Endodermal cell (in vitro differentiated cells): ENCODE measurements around the gene BBS9. TPM values are rescaled to one million over a fixed set of nuclear protein-coding genes. Genes with fewer than 3 reads are reported as not detected.

ENCODE experiments used
- DNase-seq: peaks from one replicate; pipeline ENCODE4 v3.0.0-alpha.2; 2017
- H3K27ac ChIP-seq: 2 replicates; pipeline ENCODE4 v1.5.1; 2013; ENCODE audit warnings: mild to moderate bottlenecking, low read depth, low read length, moderate library complexity
- H3K27me3 ChIP-seq: 2 replicates; pipeline ENCODE4 v1.6.1; 2013; ENCODE audit warnings: mild to moderate bottlenecking, low read length, moderate library complexity; ENCODE audit not compliant: insufficient read depth, control insufficient read depth, poor library complexity, severe bottlenecking
- H3K36me3 ChIP-seq: 2 replicates; pipeline ENCODE4 v1.7.0; 2013; ENCODE audit warnings: mild to moderate bottlenecking, low read length, moderate library complexity; ENCODE audit not compliant: control insufficient read depth, insufficient read depth
- H3K4me1 ChIP-seq: one replicate; pipeline ENCODE4 v1.7.0; 2013; ENCODE audit warnings: low read length; ENCODE audit not compliant: control insufficient read depth, insufficient read depth
- H3K4me3 ChIP-seq: 2 replicates; pipeline ENCODE4 v1.5.1; 2013; ENCODE audit warnings: mild to moderate bottlenecking, low read length, moderate library complexity
- H3K9ac ChIP-seq: 2 replicates; pipeline ENCODE4 v1.6.1; 2013; ENCODE audit warnings: mild to moderate bottlenecking, low read length, moderate library complexity; ENCODE audit not compliant: poor library complexity, severe bottlenecking; ENCODE audit errors: extremely low read depth
- H3K9me3 ChIP-seq: 2 replicates; pipeline ENCODE4 v1.6.1; 2013; ENCODE audit warnings: mild to moderate bottlenecking, low read length, moderate library complexity; ENCODE audit not compliant: control insufficient read depth
- H3K27ac Mint-ChIP-seq: 2 replicates; pipeline ENCODE4 v1.8.0; 2020; ENCODE audit warnings: mixed read lengths
- H3K27me3 Mint-ChIP-seq: 2 replicates; pipeline ENCODE4 v1.8.0; 2021; ENCODE audit warnings: mild to moderate bottlenecking, mixed read lengths; ENCODE audit not compliant: insufficient read depth
- H3K36me3 Mint-ChIP-seq: 2 replicates; pipeline ENCODE4 v1.8.0; 2020; ENCODE audit warnings: low read depth, mixed read lengths
- H3K4me1 Mint-ChIP-seq: 2 replicates; pipeline ENCODE4 v1.8.0; 2020; ENCODE audit warnings: mixed read lengths
- H3K4me3 Mint-ChIP-seq: 2 replicates; pipeline ENCODE4 v1.8.0; 2020; ENCODE audit warnings: mild to moderate bottlenecking, moderate library complexity, mixed read lengths
- H3K9me3 Mint-ChIP-seq: 2 replicates; pipeline ENCODE4 v1.8.0; 2020; ENCODE audit warnings: mild to moderate bottlenecking, mixed read lengths
- CTCF ChIP-seq: fragments of 200-600 bp; sonication (generic); conservative IDR thresholded peaks from 2 replicates; pipeline ENCODE4 v1.5.0; 2021; ENCODE audit warnings: antibody characterized with exemption, mild to moderate bottlenecking
- WGBS, 2 experiments: methylation state at CpG; one replicate each; pipeline versions ENCODE4 v1.1.5 to v1.1.7; 2013; ENCODE audit warnings: missing lambda C conversion rate in 2 of 2, mixed read lengths in 1 of 2; ENCODE audit not compliant: insufficient coverage in 1 of 2, insufficient read length in 1 of 2; 5-methylcytosine and 5-hydroxymethylcytosine counted together
- total RNA-seq, 2 donors: library from RNA; stranded (reverse); fragmentation: NEBNext Ultra II Directional in 1 of 2; extraction: Animal tissue kit (Norgen Biotek cat#: 25700) in 1 of 2; gene quantifications; 2 replicates in 1 of 2; 3 replicates in 1 of 2; pipeline ENCODE4 v1.2.1, GENCODE V29; 2021

The BBS9 gene
- total RNA-seq, 2 donors from 2014 or later = 20.7 to 21.6 TPM

- no peak overlapping the region for H3K4me3 ChIP-seq
- H3K4me3 Mint-ChIP-seq = no peak overlapping the region
- no peaks in the 10 kb centered on the region for H3K4me1 Mint-ChIP-seq
- H3K27ac Mint-ChIP-seq = no peak overlapping the region
- DNase-seq = no peak
- no peaks in the 10 kb centered on the region for H3K9me3 ChIP-seq
- H3K9me3 Mint-ChIP-seq = no peaks in the 10 kb centered on the region
- H3K27ac ChIP-seq = no peak overlapping the region
- TF ChIP-seq CTCF = no peak
- no peaks in the 10 kb centered on the region for H3K27me3 Mint-ChIP-seq
- H3K36me3 Mint-ChIP-seq = no peaks in the 10 kb centered on the region
- no peaks in the 10 kb centered on the region for H3K27me3 ChIP-seq
- H3K4me1 ChIP-seq = no peaks in the 10 kb centered on the region
- H3K9ac ChIP-seq = no peak overlapping the region
- no peaks in the 10 kb centered on the region for H3K36me3 ChIP-seq
- WGBS, 2 experiments = 91 to 96% methylated on average over 2 to 4 of the region's 4 CpGs
Observed at GRCh38 chr7:33379891-33380525, 250.6 kb downstream of the BBS9 start.

GRCh38 chr7:33388332-33388731 lies 259.0 kb downstream of the BBS9 start:
- Mint-ChIP-seq H3K36me3 (no peaks in the 10 kb centered on the region), H3K4me1 (no peaks in the 10 kb centered on the region), H3K4me3 (no peak overlapping the region), H3K27ac (no peak overlapping the region), H3K9me3 (no peaks in the 10 kb centered on the region), H3K27me3 (no peaks in the 10 kb centered on the region)
- H3K27me3 ChIP-seq = no peaks in the 10 kb centered on the region
- H3K4me3 ChIP-seq = no peak overlapping the region
- WGBS, 2 experiments = 90 to 100% methylated on average over 1 to 2 of the region's 3 CpGs
- no peak for TF ChIP-seq CTCF
- H3K27ac ChIP-seq = no peak overlapping the region
- H3K9me3 ChIP-seq = no peaks in the 10 kb centered on the region
- no peaks in the 10 kb centered on the region for H3K36me3 ChIP-seq
- H3K4me1 ChIP-seq = no peaks in the 10 kb centered on the region
- no peak for DNase-seq
- H3K9ac ChIP-seq = no peak overlapping the region

GRCh38 chr7:33392148-33392547 lies 262.8 kb downstream of the BBS9 start:
- H3K36me3 ChIP-seq = no peaks in the 10 kb centered on the region
- no peak for DNase-seq
- TF ChIP-seq CTCF = no peak
- no peaks in the 10 kb centered on the region for H3K27me3 ChIP-seq
- H3K4me3 ChIP-seq = no peak overlapping the region
- H3K4me1 Mint-ChIP-seq = peaks cover 6% of the 10 kb centered on the region
- no peak overlapping the region for H3K27ac ChIP-seq
- H3K27ac Mint-ChIP-seq = no peak overlapping the region
- H3K27me3 Mint-ChIP-seq = no peaks in the 10 kb centered on the region
- 93 to 100% methylated on average over 1 of the region's 1 CpG for WGBS, 2 experiments
- H3K4me3 Mint-ChIP-seq = no peak overlapping the region
- H3K36me3 Mint-ChIP-seq = peaks cover 7% of the 10 kb centered on the region
- H3K9me3 ChIP-seq = no peaks in the 10 kb centered on the region
- no peaks in the 10 kb centered on the region for H3K4me1 ChIP-seq
- H3K9ac ChIP-seq = no peak overlapping the region
- peaks cover 8% of the 10 kb centered on the region for H3K9me3 Mint-ChIP-seq
